Keratinocyte (primary cell): Measurements from ENCODE around the gene CACNA2D1. TPM values are rescaled to one million over a fixed set of nuclear protein-coding genes. Genes with fewer than 3 reads are reported as not detected.

Experiments
- DNase-seq: peaks from one replicate; pipeline ENCODE4 v3.0.0-alpha.2; 2011; ENCODE audit warnings: low read depth, missing footprints, low spot score
- FAIRE-seq: peaks from 2 replicates; lab custom pipeline; 2011; peaks lifted over from hg19 to GRCh38; lab: Jason Lieb, UNC
- H2AFZ ChIP-seq: 2 replicates; pipeline ENCODE4 v1.6.0; 2012; ENCODE audit warnings: low read length, control low read depth, inconsistent platforms; ENCODE audit not compliant: control insufficient read depth
- H3K27ac ChIP-seq: 2 replicates; pipeline ENCODE4 v1.5.1; 2011; ENCODE audit warnings: low read length; ENCODE audit not compliant: control insufficient read depth, insufficient read depth
- H3K27me3 ChIP-seq: 3 replicates; pipeline ENCODE4 v1.6.0; 2011; ENCODE audit warnings: low read length; ENCODE audit not compliant: control insufficient read depth, insufficient read depth; ENCODE audit errors: extremely low read depth
- H3K36me3 ChIP-seq, 2 experiments: 2 replicates in 1 of 2; 3 replicates in 1 of 2; pipeline ENCODE4 v1.5.1; 2011; ENCODE audit warnings: low read length in 2 of 2, mild to moderate bottlenecking in 1 of 2; ENCODE audit not compliant: control insufficient read depth in 2 of 2, insufficient read depth in 2 of 2; ENCODE audit errors: extremely low read depth in 1 of 2
- H3K4me1 ChIP-seq: 3 replicates; pipeline ENCODE4 v1.5.1; 2011; ENCODE audit warnings: low read length; ENCODE audit not compliant: control insufficient read depth, insufficient read depth; ENCODE audit errors: extremely low read depth
- H3K4me2 ChIP-seq: 3 replicates; pipeline ENCODE4 v1.6.0; 2011; ENCODE audit warnings: low read depth, low read length; ENCODE audit not compliant: control insufficient read depth, insufficient read depth; ENCODE audit errors: extremely low read depth
- H3K4me3 ChIP-seq, 3 experiments: fragments of 200-600 bp in 1 of 3; sonication (generic) in 1 of 3; 2 replicates in 2 of 3; 3 replicates in 1 of 3; pipeline ENCODE4 v1.5.1; 2011 to 2016; ENCODE audit warnings: low read length in 3 of 3, mild to moderate bottlenecking in 3 of 3, control low read depth in 2 of 3, inconsistent platforms in 1 of 3, low read depth in 1 of 3, mixed read lengths in 1 of 3, mixed run types in 1 of 3, moderate library complexity in 1 of 3; ENCODE audit not compliant: control insufficient read depth in 2 of 3, insufficient read depth in 2 of 3; ENCODE audit errors: extremely low read depth in 1 of 3
- H3K79me2 ChIP-seq: 2 replicates; pipeline ENCODE4 v1.6.0; 2012; ENCODE audit warnings: low read length; ENCODE audit not compliant: control insufficient read depth, insufficient read depth
- H3K9ac ChIP-seq: 3 replicates; pipeline ENCODE4 v1.6.0; 2011; ENCODE audit warnings: low read length; ENCODE audit not compliant: control insufficient read depth, insufficient read depth; ENCODE audit errors: extremely low read depth
- H3K9me1 ChIP-seq: 3 replicates; pipeline ENCODE4 v1.6.0; 2011; ENCODE audit warnings: low read length; ENCODE audit not compliant: control insufficient read depth, insufficient read depth; ENCODE audit errors: extremely low read depth
- H3K9me3 ChIP-seq: 2 replicates; pipeline ENCODE4 v1.5.1; 2012; ENCODE audit warnings: low read depth, low read length; ENCODE audit not compliant: control insufficient read depth
- H4K20me1 ChIP-seq: 3 replicates; pipeline ENCODE4 v1.6.0; 2011; ENCODE audit warnings: low read length; ENCODE audit not compliant: control insufficient read depth, insufficient read depth; ENCODE audit errors: extremely low read depth
- CTCF ChIP-seq, 3 experiments: IDR thresholded peaks in 1 of 3; conservative IDR thresholded peaks in 1 of 3; optimal IDR thresholded peaks in 1 of 3; 2 replicates in 2 of 3; 3 replicates in 1 of 3; pipeline versions ENCODE3 to v1.5.1; 2011; ENCODE audit warnings: low read length in 3 of 3, mild to moderate bottlenecking in 3 of 3, moderate library complexity in 2 of 3, control low read depth in 1 of 3, inconsistent platforms in 1 of 3; ENCODE audit not compliant: insufficient read depth in 2 of 3; ENCODE audit errors: extremely low read depth in 1 of 3
- EZH2 ChIP-seq: IDR thresholded peaks from one replicate; pipeline ENCODE4 v1.6.1; 2012; ENCODE audit warnings: inconsistent platforms, mild to moderate bottlenecking, low read length, moderate library complexity
- dilution Hi-C: fragments of 300-500 bp; cut with MboI; formaldehyde crosslinking; loops from one replicate; pipeline ENCODE4 v1.7.0; 2020; ENCODE audit warnings: low sequenced_read_pairs; ENCODE audit not compliant: extremely low pct_ligation_motif_present
- polyA plus RNA-seq, 5 experiments: library from polyadenylated mRNA; depleted of rRNA in 3 of 5; stranded (reverse) in 3 of 5; stranded (forward) in 1 of 5; unstranded in 1 of 5; fragments of >200 nt; gene quantifications; 1 replicate in 1 of 5; 2 replicates in 3 of 5; 3 replicates in 1 of 5; pipeline versions ENCODE4 v1.2.1 to v1.2.3, GENCODE V29; 2011 to 2012; ENCODE audit warnings: missing spikeins in 2 of 5, low read depth in 1 of 5, low replicate concordance in 1 of 5

CACNA2D1 gene
- polyA plus RNA-seq, 1 donor (not counting 4 experiments of a cell fraction or from before 2014, with no cell fraction given) = 1.8 TPM

GRCh38 chr7:82335001-82335400, 108.6 kb downstream of the CACNA2D1 start:
- Histone ChIP-seq H3K9me1 (no peaks in the 10 kb centered on the region), H3K4me3 (no peak overlapping the region), H3K27me3 (no peaks in the 10 kb centered on the region), H3K27ac (no peak overlapping the region), H3K4me1 (no peaks in the 10 kb centered on the region), H3K9ac (no peak overlapping the region), H3K79me2 (no peaks in the 10 kb centered on the region), H4K20me1 (no peaks in the 10 kb centered on the region), H2AFZ (no peak overlapping the region), H3K4me2 (no peak overlapping the region), H3K36me3 (no peaks in the 10 kb centered on the region), H3K9me3 (no peaks in the 10 kb centered on the region)
- FAIRE-seq (no peak), DNase-seq (no peak)
- dilution Hi-C loops = no loop called here
- TF ChIP-seq EZH2 (no peak), CTCF (optimal IDR thresholded peaks at IDR 0.05 in 1 of 3, IDR thresholded peaks at IDR 0.05 in 1 of 3, conservative IDR thresholded peaks at IDR 0.05 in 1 of 3; ENCODE audit: extremely low read depth in 1 of 3, insufficient read depth in 2 of 3, low read length in 3 of 3) (no peak)

GRCh38 chr7:82331234-82331633, 112.3 kb downstream of the CACNA2D1 start:
- H3K9me1 ChIP-seq = no peaks in the 10 kb centered on the region
- H3K27ac ChIP-seq = no peak overlapping the region
- H3K4me1 ChIP-seq = no peaks in the 10 kb centered on the region
- H3K36me3 ChIP-seq = no peaks in the 10 kb centered on the region
- H3K4me2 ChIP-seq = no peak overlapping the region
- H3K4me3 ChIP-seq = no peak overlapping the region
- H3K9me3 ChIP-seq = no peaks in the 10 kb centered on the region
- no peak overlapping the region for H3K9ac ChIP-seq
- no peaks in the 10 kb centered on the region for H3K79me2 ChIP-seq
- dilution Hi-C loops = no loop called here
- H4K20me1 ChIP-seq = no peaks in the 10 kb centered on the region
- FAIRE-seq = no peak
- no peak overlapping the region for H2AFZ ChIP-seq
- TF ChIP-seq CTCF (optimal IDR thresholded peaks at IDR 0.05 in 1 of 3, IDR thresholded peaks at IDR 0.05 in 1 of 3, conservative IDR thresholded peaks at IDR 0.05 in 1 of 3; ENCODE audit: extremely low read depth in 1 of 3, insufficient read depth in 2 of 3, low read length in 3 of 3) = no peak
- no peak for TF ChIP-seq EZH2
- H3K27me3 ChIP-seq = no peaks in the 10 kb centered on the region
- no peak for DNase-seq
